Measurements from ENCODE around the gene CNTF.

CNTF gene

DNA sequence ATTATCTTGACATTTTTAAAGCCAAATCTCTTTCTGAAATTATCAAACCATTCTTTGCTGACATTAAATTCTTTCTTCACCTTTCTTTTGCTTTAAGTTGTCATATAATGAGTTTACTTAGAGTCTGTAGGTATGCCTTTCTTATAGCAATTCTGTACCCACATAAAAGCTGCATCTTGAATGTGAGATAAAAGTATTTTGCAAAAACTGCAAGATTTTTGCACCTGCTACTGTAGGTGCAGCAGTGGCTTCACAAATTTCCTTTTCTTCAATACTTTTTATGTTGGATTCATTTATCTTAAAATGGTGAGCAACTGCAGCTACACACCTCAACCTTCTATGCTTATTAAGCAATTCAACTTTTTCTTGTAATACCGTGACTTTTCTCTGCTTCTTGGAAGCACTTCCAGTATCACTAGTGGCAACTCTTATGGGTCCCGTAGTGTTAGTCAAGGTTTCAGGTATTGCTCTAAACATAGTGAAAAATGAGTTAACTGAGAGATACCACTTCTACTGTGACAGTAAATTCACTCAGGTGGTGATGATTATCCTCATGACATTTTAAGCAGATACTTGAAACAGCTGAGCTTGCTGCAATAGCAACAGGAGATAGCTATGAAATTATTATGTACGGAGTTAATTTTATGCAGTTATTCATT, 24.9 kb upstream of the CNTF start:
- Histone ChIP-seq H3K27ac (ENCODE audit: extremely low read depth, low read depth, low read length) (no peak overlapping the region), H3K36me3 (ENCODE audit: control insufficient read depth in 2 of 2, insufficient read depth in 1 of 2, low read length in 2 of 2) (peaks cover 0 to 8% of the 10 kb centered on the region in 2 experiments; a peak in 1 of 3 replicates), H3K9me3 (ENCODE audit: control insufficient read depth, insufficient read depth, low read depth, low read length) (no peaks in the 10 kb centered on the region), H3K4me3 (ENCODE audit: low read depth, low read length) (no peak overlapping the region), H3K4me1 (ENCODE audit: control insufficient read depth, insufficient read depth, low read length) (peaks cover 6% of the 10 kb centered on the region; the same call in 1 of the 2 replicates)
- ChIA-PET POLR2A (interaction anchor here (1.6 kb wide), 1 partner anchor 19 kb away, joined by 5 read pairs; no protein-coding TSS in a partner anchor), CTCF (interaction anchor here (0.6 kb wide), 1 partner anchor 31 kb away, joined by 3 read pairs; no protein-coding TSS in a partner anchor)
- TF ChIP-seq, protein P1, sequence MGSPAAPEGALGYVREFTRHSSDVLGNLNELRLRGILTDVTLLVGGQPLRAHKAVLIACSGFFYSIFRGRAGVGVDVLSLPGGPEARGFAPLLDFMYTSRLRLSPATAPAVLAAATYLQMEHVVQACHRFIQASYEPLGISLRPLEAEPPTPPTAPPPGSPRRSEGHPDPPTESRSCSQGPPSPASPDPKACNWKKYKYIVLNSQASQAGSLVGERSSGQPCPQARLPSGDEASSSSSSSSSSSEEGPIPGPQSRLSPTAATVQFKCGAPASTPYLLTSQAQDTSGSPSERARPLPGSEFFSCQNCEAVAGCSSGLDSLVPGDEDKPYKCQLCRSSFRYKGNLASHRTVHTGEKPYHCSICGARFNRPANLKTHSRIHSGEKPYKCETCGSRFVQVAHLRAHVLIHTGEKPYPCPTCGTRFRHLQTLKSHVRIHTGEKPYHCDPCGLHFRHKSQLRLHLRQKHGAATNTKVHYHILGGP (tag by site-specific recombination; IDR thresholded peaks at IDR 0.05) = no peak
- TF ChIP-seq ZNF175 (tag by site-specific recombination; IDR thresholded peaks at IDR 0.05) (no peak), SCRT2 (tag by site-specific recombination; IDR thresholded peaks at IDR 0.05) (no peak), ZNF211 (tag by site-specific recombination; IDR thresholded peaks at IDR 0.05; ENCODE audit: low read depth) (no peak), ZNF843 (tag by site-specific recombination; IDR thresholded peaks at IDR 0.05) (no peak), ZNF146 (tag by site-specific recombination; IDR thresholded peaks at IDR 0.05) (no peak), ZNF274 (IDR thresholded peaks at IDR 0.05; ENCODE audit: low read length) (no peak), ZNF274 (tag by site-specific recombination; IDR thresholded peaks at IDR 0.05; ENCODE audit: borderline replicate concordance) (no peak), ZNF202 (tag by site-specific recombination; IDR thresholded peaks at IDR 0.05; ENCODE audit: borderline replicate concordance) (no peak), SP7 (tag by site-specific recombination; IDR thresholded peaks at IDR 0.05) (no peak), ZNF610 (tag by site-specific recombination; IDR thresholded peaks at IDR 0.05; ENCODE audit: borderline replicate concordance) (no peak), REPIN1 (tag by site-specific recombination; IDR thresholded peaks at IDR 0.05; ENCODE audit: low read depth) (no peak), ZNF548 (tag by site-specific recombination; IDR thresholded peaks at IDR 0.05) (no peak), ZNF350 (tag by site-specific recombination; IDR thresholded peaks at IDR 0.05) (no peak), ZNF341 (tag by site-specific recombination; IDR thresholded peaks at IDR 0.05; ENCODE audit: low read depth) (no peak), GLIS1 (tag by site-specific recombination; IDR thresholded peaks at IDR 0.05) (no peak), ZNF544 (tag by site-specific recombination; IDR thresholded peaks at IDR 0.05) (no peak), ZNF747 (tag by site-specific recombination; IDR thresholded peaks at IDR 0.05) (no peak), ZNF768 (tag by site-specific recombination; IDR thresholded peaks at IDR 0.05) (no peak)
- TF ChIP-seq, protein P2, sequence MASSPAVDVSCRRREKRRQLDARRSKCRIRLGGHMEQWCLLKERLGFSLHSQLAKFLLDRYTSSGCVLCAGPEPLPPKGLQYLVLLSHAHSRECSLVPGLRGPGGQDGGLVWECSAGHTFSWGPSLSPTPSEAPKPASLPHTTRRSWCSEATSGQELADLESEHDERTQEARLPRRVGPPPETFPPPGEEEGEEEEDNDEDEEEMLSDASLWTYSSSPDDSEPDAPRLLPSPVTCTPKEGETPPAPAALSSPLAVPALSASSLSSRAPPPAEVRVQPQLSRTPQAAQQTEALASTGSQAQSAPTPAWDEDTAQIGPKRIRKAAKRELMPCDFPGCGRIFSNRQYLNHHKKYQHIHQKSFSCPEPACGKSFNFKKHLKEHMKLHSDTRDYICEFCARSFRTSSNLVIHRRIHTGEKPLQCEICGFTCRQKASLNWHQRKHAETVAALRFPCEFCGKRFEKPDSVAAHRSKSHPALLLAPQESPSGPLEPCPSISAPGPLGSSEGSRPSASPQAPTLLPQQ (tag by site-specific recombination; IDR thresholded peaks at IDR 0.05) = no peak
- TF ChIP-seq, protein P3, sequence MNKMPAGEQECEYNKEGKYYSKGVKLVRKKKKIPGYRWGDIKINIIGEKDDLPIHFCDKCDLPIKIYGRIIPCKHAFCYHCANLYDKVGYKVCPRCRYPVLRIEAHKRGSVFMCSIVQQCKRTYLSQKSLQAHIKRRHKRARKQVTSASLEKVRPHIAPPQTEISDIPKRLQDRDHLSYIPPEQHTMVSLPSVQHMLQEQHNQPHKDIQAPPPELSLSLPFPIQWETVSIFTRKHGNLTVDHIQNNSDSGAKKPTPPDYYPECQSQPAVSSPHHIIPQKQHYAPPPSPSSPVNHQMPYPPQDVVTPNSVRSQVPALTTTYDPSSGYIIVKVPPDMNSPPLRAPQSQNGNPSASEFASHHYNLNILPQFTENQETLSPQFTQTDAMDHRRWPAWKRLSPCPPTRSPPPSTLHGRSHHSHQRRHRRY (tag by site-specific recombination; IDR thresholded peaks at IDR 0.05) = no peak

DNA sequence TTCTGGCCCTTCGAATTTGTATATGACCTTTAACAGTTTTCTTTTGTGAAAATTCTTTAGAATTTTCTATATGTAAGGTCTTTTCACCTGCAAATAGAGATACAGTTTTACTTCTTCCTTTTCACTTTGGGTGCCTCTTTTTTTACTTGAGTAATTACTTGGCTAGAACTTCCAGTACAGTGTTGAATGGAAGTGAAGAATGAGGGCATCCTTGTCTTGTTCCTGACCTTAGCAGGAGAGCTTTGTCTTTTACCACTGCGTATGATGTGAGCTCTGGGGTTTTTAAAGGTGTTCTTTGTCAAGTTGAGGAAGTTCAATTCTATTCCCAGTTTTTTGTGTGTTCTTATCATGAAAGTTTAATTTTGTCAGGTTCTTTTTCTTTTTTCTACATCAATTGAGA, 22.0 kb upstream of the CNTF start:
- H3K9me3 ChIP-seq (ENCODE audit: control insufficient read depth, insufficient read depth, low read depth, low read length) = no peaks in the 10 kb centered on the region
- CTCF ChIA-PET = interaction anchor here (1.5 kb wide), 1 partner anchor 29 kb away, joined by 8 read pairs; no protein-coding TSS in a partner anchor
- POLR2A ChIA-PET = no interaction called here
- H3K36me3 ChIP-seq (ENCODE audit: control insufficient read depth in 2 of 2, insufficient read depth in 1 of 2, low read length in 2 of 2) = peaks cover 0 to 3% of the 10 kb centered on the region in 2 experiments; a peak in 1 of 3 replicates
- H3K4me1 ChIP-seq (ENCODE audit: control insufficient read depth, insufficient read depth, low read length) = peaks cover 10% of the 10 kb centered on the region
- H3K4me3 ChIP-seq (ENCODE audit: low read depth, low read length) = no peak overlapping the region
- H3K27ac ChIP-seq (ENCODE audit: extremely low read depth, low read depth, low read length) = no peak overlapping the region
- TF ChIP-seq, protein P4, sequence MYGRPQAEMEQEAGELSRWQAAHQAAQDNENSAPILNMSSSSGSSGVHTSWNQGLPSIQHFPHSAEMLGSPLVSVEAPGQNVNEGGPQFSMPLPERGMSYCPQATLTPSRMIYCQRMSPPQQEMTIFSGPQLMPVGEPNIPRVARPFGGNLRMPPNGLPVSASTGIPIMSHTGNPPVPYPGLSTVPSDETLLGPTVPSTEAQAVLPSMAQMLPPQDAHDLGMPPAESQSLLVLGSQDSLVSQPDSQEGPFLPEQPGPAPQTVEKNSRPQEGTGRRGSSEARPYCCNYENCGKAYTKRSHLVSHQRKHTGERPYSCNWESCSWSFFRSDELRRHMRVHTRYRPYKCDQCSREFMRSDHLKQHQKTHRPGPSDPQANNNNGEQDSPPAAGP (tag by site-specific recombination; IDR thresholded peaks at IDR 0.05) = no peak
- no peak for TF ChIP-seq ZNF394 (tag by site-specific recombination; IDR thresholded peaks at IDR 0.05; ENCODE audit: borderline replicate concordance)
- TF ChIP-seq, protein P5, sequence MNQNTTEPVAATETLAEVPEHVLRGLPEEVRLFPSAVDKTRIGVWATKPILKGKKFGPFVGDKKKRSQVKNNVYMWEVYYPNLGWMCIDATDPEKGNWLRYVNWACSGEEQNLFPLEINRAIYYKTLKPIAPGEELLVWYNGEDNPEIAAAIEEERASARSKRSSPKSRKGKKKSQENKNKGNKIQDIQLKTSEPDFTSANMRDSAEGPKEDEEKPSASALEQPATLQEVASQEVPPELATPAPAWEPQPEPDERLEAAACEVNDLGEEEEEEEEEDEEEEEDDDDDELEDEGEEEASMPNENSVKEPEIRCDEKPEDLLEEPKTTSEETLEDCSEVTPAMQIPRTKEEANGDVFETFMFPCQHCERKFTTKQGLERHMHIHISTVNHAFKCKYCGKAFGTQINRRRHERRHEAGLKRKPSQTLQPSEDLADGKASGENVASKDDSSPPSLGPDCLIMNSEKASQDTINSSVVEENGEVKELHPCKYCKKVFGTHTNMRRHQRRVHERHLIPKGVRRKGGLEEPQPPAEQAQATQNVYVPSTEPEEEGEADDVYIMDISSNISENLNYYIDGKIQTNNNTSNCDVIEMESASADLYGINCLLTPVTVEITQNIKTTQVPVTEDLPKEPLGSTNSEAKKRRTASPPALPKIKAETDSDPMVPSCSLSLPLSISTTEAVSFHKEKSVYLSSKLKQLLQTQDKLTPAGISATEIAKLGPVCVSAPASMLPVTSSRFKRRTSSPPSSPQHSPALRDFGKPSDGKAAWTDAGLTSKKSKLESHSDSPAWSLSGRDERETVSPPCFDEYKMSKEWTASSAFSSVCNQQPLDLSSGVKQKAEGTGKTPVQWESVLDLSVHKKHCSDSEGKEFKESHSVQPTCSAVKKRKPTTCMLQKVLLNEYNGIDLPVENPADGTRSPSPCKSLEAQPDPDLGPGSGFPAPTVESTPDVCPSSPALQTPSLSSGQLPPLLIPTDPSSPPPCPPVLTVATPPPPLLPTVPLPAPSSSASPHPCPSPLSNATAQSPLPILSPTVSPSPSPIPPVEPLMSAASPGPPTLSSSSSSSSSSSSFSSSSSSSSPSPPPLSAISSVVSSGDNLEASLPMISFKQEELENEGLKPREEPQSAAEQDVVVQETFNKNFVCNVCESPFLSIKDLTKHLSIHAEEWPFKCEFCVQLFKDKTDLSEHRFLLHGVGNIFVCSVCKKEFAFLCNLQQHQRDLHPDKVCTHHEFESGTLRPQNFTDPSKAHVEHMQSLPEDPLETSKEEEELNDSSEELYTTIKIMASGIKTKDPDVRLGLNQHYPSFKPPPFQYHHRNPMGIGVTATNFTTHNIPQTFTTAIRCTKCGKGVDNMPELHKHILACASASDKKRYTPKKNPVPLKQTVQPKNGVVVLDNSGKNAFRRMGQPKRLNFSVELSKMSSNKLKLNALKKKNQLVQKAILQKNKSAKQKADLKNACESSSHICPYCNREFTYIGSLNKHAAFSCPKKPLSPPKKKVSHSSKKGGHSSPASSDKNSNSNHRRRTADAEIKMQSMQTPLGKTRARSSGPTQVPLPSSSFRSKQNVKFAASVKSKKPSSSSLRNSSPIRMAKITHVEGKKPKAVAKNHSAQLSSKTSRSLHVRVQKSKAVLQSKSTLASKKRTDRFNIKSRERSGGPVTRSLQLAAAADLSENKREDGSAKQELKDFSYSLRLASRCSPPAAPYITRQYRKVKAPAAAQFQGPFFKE (tag by site-specific recombination; IDR thresholded peaks at IDR 0.05; ENCODE audit: borderline replicate concordance) = no peak
